ENCODE data around the gene SPEM2. TPM values are rescaled to one million over a fixed set of nuclear protein-coding genes. Genes with fewer than 3 reads are reported as not detected.

Gene SPEM2
- polyA plus RNA-seq, 1 donor from 2014 or later: not detected

DNA sequence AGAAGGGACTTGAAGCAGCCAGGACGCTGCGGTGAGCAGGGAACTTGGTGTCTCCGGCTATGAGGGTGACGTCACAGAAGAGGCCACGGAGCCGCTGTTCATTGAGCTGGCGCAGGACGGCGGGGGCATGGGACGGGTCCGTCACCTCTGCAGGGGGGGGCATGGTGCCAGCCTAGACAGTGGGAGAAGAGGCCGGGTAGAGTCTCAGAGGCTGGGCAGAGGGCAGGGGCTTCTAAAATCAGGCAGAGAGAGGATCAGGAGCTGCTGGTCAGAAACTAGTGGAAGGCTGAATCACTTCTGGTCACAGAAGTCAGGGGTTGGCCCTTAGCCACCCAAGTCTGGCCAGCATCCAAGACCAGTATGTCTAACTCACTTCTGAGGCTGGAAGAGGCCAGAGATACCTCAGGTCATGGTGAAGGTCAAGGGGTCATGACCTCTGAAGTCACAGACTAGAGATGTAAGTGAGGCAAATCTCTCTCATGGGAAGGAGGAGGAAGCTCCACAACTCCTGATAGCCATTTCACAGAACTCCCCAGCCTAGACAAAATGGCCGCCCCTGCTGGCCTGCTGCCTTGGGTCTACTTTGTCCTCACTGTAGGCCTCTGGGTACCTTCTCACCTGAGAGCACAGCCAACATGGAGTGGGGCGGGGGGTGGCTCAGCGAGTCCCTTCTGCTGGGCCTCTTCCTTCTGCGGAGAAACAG, 41.4 kb downstream of the SPEM2 start:
- no peak overlapping the region for H2AFZ ChIP-seq (ENCODE audit: low read depth, low read length)
- TF ChIP-seq CTCF (IDR thresholded peaks at IDR 0.05; ENCODE audit: poor library complexity, severe bottlenecking) (no peak), RAD21 (conservative IDR thresholded peaks at IDR 0.05) (no peak), REST (IDR thresholded peaks at IDR 0.05; ENCODE audit: borderline replicate concordance) (no peak), POLR2AphosphoS5 (IDR thresholded peaks at IDR 0.05) (no peak), TAF1 (IDR thresholded peaks at IDR 0.05; ENCODE audit: low read depth) (no peak), EZH2 (IDR thresholded peaks at IDR 0.05; ENCODE audit: borderline replicate concordance, insufficient read depth, low read length, poor library complexity, severe bottlenecking) (no peak), EP300 (conservative IDR thresholded peaks at IDR 0.05; ENCODE audit: poor library complexity, severe bottlenecking) (no peak), MXI1 (conservative IDR thresholded peaks at IDR 0.05; ENCODE audit: poor library complexity, severe bottlenecking) (no peak), SMC3 (conservative IDR thresholded peaks at IDR 0.05; ENCODE audit: poor library complexity) (no peak)
- no peak overlapping the region for H3K4me3 ChIP-seq (ENCODE audit: low read length)
- no peaks in the 10 kb centered on the region for H3F3A ChIP-seq (ENCODE audit: insufficient read depth, low read length, poor library complexity, severe bottlenecking)
- no peak overlapping the region for H3K27ac ChIP-seq (ENCODE audit: low read length)
- no peaks in the 10 kb centered on the region for H3K9me2 ChIP-seq (ENCODE audit: insufficient read depth, low read length)
- no peaks in the 10 kb centered on the region for H3K27me3 ChIP-seq (ENCODE audit: insufficient read depth, low read depth, low read length)
- H3K79me2 ChIP-seq (replicated peaks; ENCODE audit: insufficient read depth, low read length): peaks cover 3% of the 10 kb centered on the region
- no peaks in the 10 kb centered on the region for H3K36me3 ChIP-seq (ENCODE audit: insufficient read depth, low read length)
- H4K20me1 ChIP-seq (ENCODE audit: insufficient read depth): no peaks in the 10 kb centered on the region
- H3K9me3 ChIP-seq (ENCODE audit: low read length): no peaks in the 10 kb centered on the region
- H3K9ac ChIP-seq (ENCODE audit: low read length): no peak overlapping the region
- H3K4me2 ChIP-seq (ENCODE audit: low read length): no peak overlapping the region

GRCh38 chr17:7467498-7467897, 42.1 kb downstream of the SPEM2 start:
- H3K27me3 ChIP-seq (ENCODE audit: insufficient read depth, low read depth, low read length): no peaks in the 10 kb centered on the region
- H3K9ac ChIP-seq (ENCODE audit: low read length): no peak overlapping the region
- peaks cover 3% of the 10 kb centered on the region for H3K79me2 ChIP-seq (replicated peaks; ENCODE audit: insufficient read depth, low read length)
- H3K36me3 ChIP-seq (ENCODE audit: insufficient read depth, low read length): no peaks in the 10 kb centered on the region
- H3K9me3 ChIP-seq (ENCODE audit: low read length): no peaks in the 10 kb centered on the region
- H3F3A ChIP-seq (ENCODE audit: insufficient read depth, low read length, poor library complexity, severe bottlenecking): no peaks in the 10 kb centered on the region
- no peak overlapping the region for H3K27ac ChIP-seq (ENCODE audit: low read length)
- no peak for TF ChIP-seq MXI1 (conservative IDR thresholded peaks at IDR 0.05; ENCODE audit: poor library complexity, severe bottlenecking)
- no peak for TF ChIP-seq TAF1 (IDR thresholded peaks at IDR 0.05; ENCODE audit: low read depth)
- TF ChIP-seq CTCF (IDR thresholded peaks at IDR 0.05; ENCODE audit: poor library complexity, severe bottlenecking): no peak
- no peak for TF ChIP-seq EZH2 (IDR thresholded peaks at IDR 0.05; ENCODE audit: borderline replicate concordance, insufficient read depth, low read length, poor library complexity, severe bottlenecking)
- no peak for TF ChIP-seq RAD21 (conservative IDR thresholded peaks at IDR 0.05)
- no peak for TF ChIP-seq SMC3 (conservative IDR thresholded peaks at IDR 0.05; ENCODE audit: poor library complexity)
- TF ChIP-seq REST (IDR thresholded peaks at IDR 0.05; ENCODE audit: borderline replicate concordance): no peak
- no peaks in the 10 kb centered on the region for H3K9me2 ChIP-seq (ENCODE audit: insufficient read depth, low read length)
- no peaks in the 10 kb centered on the region for H4K20me1 ChIP-seq (ENCODE audit: insufficient read depth)
- H3K4me3 ChIP-seq (ENCODE audit: low read length): no peak overlapping the region
- H3K4me2 ChIP-seq (ENCODE audit: low read length): no peak overlapping the region
- H2AFZ ChIP-seq (ENCODE audit: low read depth, low read length): no peak overlapping the region
